Measurements from ENCODE around the gene MICAL1.

DNA sequence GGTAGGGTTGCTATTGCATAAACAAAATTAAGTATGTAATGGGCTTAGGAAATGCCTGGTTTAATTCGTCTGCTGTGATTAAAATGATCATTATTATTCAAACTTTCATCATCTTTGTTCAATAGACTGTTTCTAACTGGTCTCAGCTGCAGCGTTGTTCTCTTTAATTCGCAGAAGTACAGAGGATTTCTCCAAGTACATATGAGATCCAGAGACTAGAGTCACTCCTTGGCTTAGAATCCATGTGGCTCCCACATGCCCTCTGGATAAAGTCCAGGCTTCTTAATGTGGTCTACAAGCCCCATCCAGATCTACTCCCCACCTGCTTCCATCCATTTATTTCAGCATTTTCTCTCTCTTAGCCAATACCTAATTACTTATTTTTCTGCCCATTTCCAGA is 28.6 kb upstream of the MICAL1 start:
- no peak for TF ChIP-seq CEBPB (IDR thresholded peaks at IDR 0.05; ENCODE audit: borderline replicate concordance in 1 of 2, low read depth in 2 of 2, low read length in 2 of 2)
- TF ChIP-seq YY1 (IDR thresholded peaks at IDR 0.05; ENCODE audit: low read depth, low read length), result no peak
- no peak for TF ChIP-seq EP300 (IDR thresholded peaks at IDR 0.05; ENCODE audit: borderline replicate concordance in 1 of 2, control insufficient read depth in 1 of 2, low read depth in 2 of 2, low read length in 2 of 2)
- TF ChIP-seq CUX1 (IDR thresholded peaks at IDR 0.05; ENCODE audit: insufficient replicate concordance, low read depth, low read length), result no peak
- TF ChIP-seq, protein P1, sequence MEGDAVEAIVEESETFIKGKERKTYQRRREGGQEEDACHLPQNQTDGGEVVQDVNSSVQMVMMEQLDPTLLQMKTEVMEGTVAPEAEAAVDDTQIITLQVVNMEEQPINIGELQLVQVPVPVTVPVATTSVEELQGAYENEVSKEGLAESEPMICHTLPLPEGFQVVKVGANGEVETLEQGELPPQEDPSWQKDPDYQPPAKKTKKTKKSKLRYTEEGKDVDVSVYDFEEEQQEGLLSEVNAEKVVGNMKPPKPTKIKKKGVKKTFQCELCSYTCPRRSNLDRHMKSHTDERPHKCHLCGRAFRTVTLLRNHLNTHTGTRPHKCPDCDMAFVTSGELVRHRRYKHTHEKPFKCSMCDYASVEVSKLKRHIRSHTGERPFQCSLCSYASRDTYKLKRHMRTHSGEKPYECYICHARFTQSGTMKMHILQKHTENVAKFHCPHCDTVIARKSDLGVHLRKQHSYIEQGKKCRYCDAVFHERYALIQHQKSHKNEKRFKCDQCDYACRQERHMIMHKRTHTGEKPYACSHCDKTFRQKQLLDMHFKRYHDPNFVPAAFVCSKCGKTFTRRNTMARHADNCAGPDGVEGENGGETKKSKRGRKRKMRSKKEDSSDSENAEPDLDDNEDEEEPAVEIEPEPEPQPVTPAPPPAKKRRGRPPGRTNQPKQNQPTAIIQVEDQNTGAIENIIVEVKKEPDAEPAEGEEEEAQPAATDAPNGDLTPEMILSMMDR (IDR thresholded peaks at IDR 0.05 in 2 of 3, conservative IDR thresholded peaks at IDR 0.05 in 1 of 3; ENCODE audit: control insufficient read depth in 2 of 3, extremely low read depth in 1 of 3, insufficient read depth in 1 of 3, low read depth in 3 of 3, low read length in 3 of 3), result no peak
- TF ChIP-seq POLR2A (IDR thresholded peaks at IDR 0.05; ENCODE audit: low read depth, low read length), result no peak
- no peak for TF ChIP-seq RBBP5 (conservative IDR thresholded peaks at IDR 0.05)
- TF ChIP-seq RFX5 (IDR thresholded peaks at IDR 0.05; ENCODE audit: low read depth, low read length), result no peak
- no peak for TF ChIP-seq SMAD1 (IDR thresholded peaks at IDR 0.05; ENCODE audit: low read depth, partially characterized antibody)
- no peak for TF ChIP-seq BCL3 (IDR thresholded peaks at IDR 0.05; ENCODE audit: borderline replicate concordance, insufficient read depth, low read depth, low read length, poor library complexity, severe bottlenecking)
- TF ChIP-seq EZH2 (IDR thresholded peaks at IDR 0.05; ENCODE audit: borderline replicate concordance, control insufficient read depth, low read depth, low read length), result no peak
- TF ChIP-seq SIN3A (IDR thresholded peaks at IDR 0.05; ENCODE audit: low read depth, low read length), result no peak

Measured in GM12878 (cell line).